GM03348 (cell line): ENCODE results near the gene CACNA1I.
"Not testable (repeated sequence)": the region's sequence is repeated elsewhere in the genome, so short reads cannot be mapped to it uniquely, and the experiment has no call there.

ENCODE experiments used
- DNase-seq: peaks from one replicate; pipeline ENCODE4 v3.0.0; 2012; ENCODE audit warnings: low spot score

The CACNA1I gene

GRCh38 chr22:39721206-39722031, 150.9 kb downstream of the CACNA1I start:
- no peak for DNase-seq

- no peak for DNase-seq
Measured at GRCh38 chr22:39722032-39722325, 151.4 kb downstream of the CACNA1I start.

- DNase-seq: no peak
Measured at GRCh38 chr22:39722501-39722900, 151.9 kb downstream of the CACNA1I start.

GRCh38 chr22:39723463-39723862, 152.9 kb downstream of the CACNA1I start:
- DNase-seq: no peak

GRCh38 chr22:39723899-39724351, 153.4 kb downstream of the CACNA1I start:
- DNase-seq: no peak

- no peak for DNase-seq
Measured at GRCh38 chr22:39724390-39724789, 153.8 kb downstream of the CACNA1I start.

GRCh38 chr22:39724857-39725256, 154.3 kb downstream of the CACNA1I start:
- no peak for DNase-seq

- peak; percentile 5 for DNase-seq
Measured at GRCh38 chr22:39725351-39726035, 154.9 kb downstream of the CACNA1I start.

GRCh38 chr22:39727541-39727940, 157.0 kb downstream of the CACNA1I start:
- peak; percentile 16 for DNase-seq

- DNase-seq: peak; percentile 4
Measured at GRCh38 chr22:39728236-39728860, 157.8 kb downstream of the CACNA1I start.

- peak; percentile 4 for DNase-seq
Measured at GRCh38 chr22:39729141-39729934, 158.8 kb downstream of the CACNA1I start.

- DNase-seq: peak; percentile 1
Measured at GRCh38 chr22:39731481-39731880, 160.9 kb downstream of the CACNA1I start.

- peak; percentile 1 for DNase-seq
Measured at GRCh38 chr22:39731881-39732555, 161.5 kb downstream of the CACNA1I start.

- DNase-seq: peak; percentile 4
Measured at GRCh38 chr22:39732625-39733024, 162.1 kb downstream of the CACNA1I start.

- no peak for DNase-seq
Measured at GRCh38 chr22:39733191-39733590, 162.6 kb downstream of the CACNA1I start.

- DNase-seq: not testable (repeated sequence)
Measured at GRCh38 chr22:39734046-39734445, 163.5 kb downstream of the CACNA1I start.

GRCh38 chr22:39734866-39735265, 164.3 kb downstream of the CACNA1I start:
- DNase-seq: no peak

GRCh38 chr22:39735776-39736175, 165.2 kb downstream of the CACNA1I start:
- no peak for DNase-seq

GRCh38 chr22:39738746-39739145, 168.2 kb downstream of the CACNA1I start:
- DNase-seq: peak; percentile 38
